Measurements from ENCODE around the gene CFL1.

- no peak for TF ChIP-seq CTCF (IDR thresholded peaks at IDR 0.05)
- no peak for TF ChIP-seq POLR2A (IDR thresholded peaks at IDR 0.05)
These were observed 6.9 kb upstream of the CFL1 start for GRCh38 chr11:65864706-65865471.
